ENCODE data around the gene PLEKHA4. TPM values are rescaled to one million over a fixed set of nuclear protein-coding genes. Genes with fewer than 3 reads are reported as not detected.

The PLEKHA4 gene
- total RNA-seq, 1 experiment from 2014 or later, result 20.7 TPM

- Histone ChIP-seq H3K36me3 (ENCODE audit: insufficient read depth, low read length, poor library complexity, severe bottlenecking) (no peaks in the 10 kb centered on the region), H3K27me3 (replicated peaks; ENCODE audit: insufficient read depth, low read depth, low read length, poor library complexity) (no peaks in the 10 kb centered on the region), H3K4me1 (ENCODE audit: insufficient read depth, low read length, poor library complexity, severe bottlenecking) (peaks cover 10% of the 10 kb centered on the region), H3K9me3 (ENCODE audit: low read depth, low read length, poor library complexity, severe bottlenecking) (no peaks in the 10 kb centered on the region), H3K4me3 (ENCODE audit: low read depth, low read length, poor library complexity, severe bottlenecking) (no peak overlapping the region), H3K27ac (ENCODE audit: low read depth, low read length, poor library complexity, severe bottlenecking) (peak overlapping the region; percentile 70)
- intact Hi-C loops (cut with micrococcal nuclease; ENCODE audit: unreplicated experiment), result loop anchor here (10.0 kb wide), 1 partner anchor 426 kb away; no protein-coding TSS in a partner anchor
- POLR2A ChIA-PET (ENCODE audit: low non-redundant PET), result no interaction called here
- TF ChIP-seq, protein P1, sequence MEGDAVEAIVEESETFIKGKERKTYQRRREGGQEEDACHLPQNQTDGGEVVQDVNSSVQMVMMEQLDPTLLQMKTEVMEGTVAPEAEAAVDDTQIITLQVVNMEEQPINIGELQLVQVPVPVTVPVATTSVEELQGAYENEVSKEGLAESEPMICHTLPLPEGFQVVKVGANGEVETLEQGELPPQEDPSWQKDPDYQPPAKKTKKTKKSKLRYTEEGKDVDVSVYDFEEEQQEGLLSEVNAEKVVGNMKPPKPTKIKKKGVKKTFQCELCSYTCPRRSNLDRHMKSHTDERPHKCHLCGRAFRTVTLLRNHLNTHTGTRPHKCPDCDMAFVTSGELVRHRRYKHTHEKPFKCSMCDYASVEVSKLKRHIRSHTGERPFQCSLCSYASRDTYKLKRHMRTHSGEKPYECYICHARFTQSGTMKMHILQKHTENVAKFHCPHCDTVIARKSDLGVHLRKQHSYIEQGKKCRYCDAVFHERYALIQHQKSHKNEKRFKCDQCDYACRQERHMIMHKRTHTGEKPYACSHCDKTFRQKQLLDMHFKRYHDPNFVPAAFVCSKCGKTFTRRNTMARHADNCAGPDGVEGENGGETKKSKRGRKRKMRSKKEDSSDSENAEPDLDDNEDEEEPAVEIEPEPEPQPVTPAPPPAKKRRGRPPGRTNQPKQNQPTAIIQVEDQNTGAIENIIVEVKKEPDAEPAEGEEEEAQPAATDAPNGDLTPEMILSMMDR (conservative IDR thresholded peaks at IDR 0.05; ENCODE audit: low read depth, low read length), result no peak
- TF ChIP-seq EZH2 (IDR thresholded peaks at IDR 0.05; ENCODE audit: borderline replicate concordance, low read depth, low read length, poor library complexity, severe bottlenecking), result no peak
- DNase-seq (ENCODE audit: low spot score), result peak; percentile 70
- no TSS peak for BruUV-seq (replicated peaks)
- CTCF ChIA-PET, result interaction anchor here (0.6 to 1.4 kb wide), 2 partner anchors 11 to 835 kb away, joined by 3 read pairs; no protein-coding TSS in a partner anchor
These were observed 69.5 kb downstream of the PLEKHA4 start for GRCh38 chr19:48798937-48799336.

- Histone ChIP-seq H3K4me3 (ENCODE audit: low read depth, low read length, poor library complexity, severe bottlenecking) (no peak overlapping the region), H3K27ac (ENCODE audit: low read depth, low read length, poor library complexity, severe bottlenecking) (no peak overlapping the region), H3K9me3 (ENCODE audit: low read depth, low read length, poor library complexity, severe bottlenecking) (no peaks in the 10 kb centered on the region), H3K4me1 (ENCODE audit: insufficient read depth, low read length, poor library complexity, severe bottlenecking) (peaks cover 10% of the 10 kb centered on the region), H3K36me3 (ENCODE audit: insufficient read depth, low read length, poor library complexity, severe bottlenecking) (no peaks in the 10 kb centered on the region), H3K27me3 (replicated peaks; ENCODE audit: insufficient read depth, low read depth, low read length, poor library complexity) (no peaks in the 10 kb centered on the region)
- ChIA-PET CTCF (no interaction called here), POLR2A (ENCODE audit: low non-redundant PET) (no interaction called here)
- intact Hi-C loops (cut with micrococcal nuclease; ENCODE audit: unreplicated experiment), result loop anchor here (10.0 kb wide), 1 partner anchor 428 kb away; no protein-coding TSS in a partner anchor
- TF ChIP-seq, protein P1 (conservative IDR thresholded peaks at IDR 0.05; ENCODE audit: low read depth, low read length), result no peak
- TF ChIP-seq EZH2 (IDR thresholded peaks at IDR 0.05; ENCODE audit: borderline replicate concordance, low read depth, low read length, poor library complexity, severe bottlenecking), result no peak
- BruUV-seq (replicated peaks), result no TSS peak
- DNase-seq (ENCODE audit: low spot score), result no peak
These were observed 71.3 kb downstream of the PLEKHA4 start for GRCh38 chr19:48797103-48797502.

GRCh38 chr19:48796298-48797083 is 71.9 kb downstream of the PLEKHA4 start:
- Histone ChIP-seq H3K36me3 (ENCODE audit: insufficient read depth, low read length, poor library complexity, severe bottlenecking) (no peaks in the 10 kb centered on the region), H3K9me3 (ENCODE audit: low read depth, low read length, poor library complexity, severe bottlenecking) (no peaks in the 10 kb centered on the region), H3K4me3 (ENCODE audit: low read depth, low read length, poor library complexity, severe bottlenecking) (no peak overlapping the region), H3K27ac (ENCODE audit: low read depth, low read length, poor library complexity, severe bottlenecking) (peak overlapping the region; percentile 64), H3K4me1 (ENCODE audit: insufficient read depth, low read length, poor library complexity, severe bottlenecking) (peaks cover 10% of the 10 kb centered on the region), H3K27me3 (replicated peaks; ENCODE audit: insufficient read depth, low read depth, low read length, poor library complexity) (no peaks in the 10 kb centered on the region)
- ChIA-PET POLR2A (ENCODE audit: low non-redundant PET) (no interaction called here), CTCF (interaction anchor here (1.3 to 3.0 kb wide), 3 partner anchors 46 to 197 kb away, joined by 4 to 32 read pairs (median 19); partner anchors contain the start of gene RUVBL2)
- no TSS peak for BruUV-seq (replicated peaks)
- TF ChIP-seq EZH2 (IDR thresholded peaks at IDR 0.05; ENCODE audit: borderline replicate concordance, low read depth, low read length, poor library complexity, severe bottlenecking), result no peak
- TF ChIP-seq, protein P1 (conservative IDR thresholded peaks at IDR 0.05; ENCODE audit: low read depth, low read length), result no peak
- intact Hi-C loops (cut with micrococcal nuclease; ENCODE audit: unreplicated experiment), result loop anchor here (10.0 kb wide), 1 partner anchor 428 kb away; no protein-coding TSS in a partner anchor
- no peak for DNase-seq (ENCODE audit: low spot score)
